Right renal pelvis (tissue), 4 donors: ENCODE data around the gene GALNT9. TPM values are rescaled to one million over a fixed set of nuclear protein-coding genes. Genes with fewer than 3 reads are reported as not detected.
"Not testable (repeated sequence)": the region's sequence is repeated elsewhere in the genome, so short reads cannot be mapped to it uniquely, and the experiment has no call there.

Source experiments
- DNase-seq, 4 donors: peaks; one replicate each; pipeline ENCODE4 v3.0.0-alpha.2; 2013; ENCODE audit warnings: low read depth in 4 of 4, low spot score in 3 of 4, missing footprints in 1 of 4
- polyA plus RNA-seq, 4 donors: library from polyadenylated mRNA; unstranded; fragments of 120-200 nt; gene quantifications; one replicate each; pipeline ENCODE4 v1.2.1, GENCODE V29; 2013; ENCODE audit not compliant: insufficient read length in 4 of 4

The GALNT9 gene
- polyA plus RNA-seq, 4 donors: 7.7 to 8.8 (median 8.4) TPM

DNA sequence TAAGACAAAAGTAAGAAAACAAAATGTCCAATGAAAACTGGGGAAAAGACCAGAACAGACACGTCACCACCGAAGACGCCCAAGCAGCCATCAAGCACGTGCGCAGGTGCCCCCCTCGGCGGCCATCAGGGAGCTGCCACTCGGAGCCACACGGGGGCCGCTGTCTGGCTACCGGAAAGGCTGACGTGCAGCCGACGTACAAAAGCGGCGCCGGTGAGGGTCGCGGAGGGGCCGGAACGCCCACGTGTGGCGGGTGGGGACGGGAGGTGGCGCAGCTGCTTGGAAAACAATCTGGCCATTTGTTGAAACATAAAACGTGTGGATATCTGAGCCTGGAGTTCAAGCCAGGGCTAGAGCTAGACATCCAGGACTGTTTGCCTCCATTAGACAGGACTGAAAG is 60.7 kb downstream of the GALNT9 start:
- DNase-seq: no peak

DNA sequence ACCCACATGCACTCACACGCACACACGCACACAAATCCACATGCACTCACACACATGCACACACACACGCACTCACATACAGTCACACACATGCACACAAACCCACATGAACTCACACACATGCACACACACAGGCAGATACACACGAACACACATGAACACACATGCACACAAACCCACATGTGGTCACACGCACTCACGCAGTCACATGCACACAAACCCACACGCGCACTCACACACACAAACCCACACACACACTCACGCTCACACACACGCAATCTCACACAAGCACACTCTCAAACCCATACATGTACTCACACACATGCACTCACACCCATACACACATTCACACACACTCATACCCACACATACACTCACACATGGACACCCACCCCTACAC is 61.5 kb downstream of the GALNT9 start:
- DNase-seq: no peak

DNA sequence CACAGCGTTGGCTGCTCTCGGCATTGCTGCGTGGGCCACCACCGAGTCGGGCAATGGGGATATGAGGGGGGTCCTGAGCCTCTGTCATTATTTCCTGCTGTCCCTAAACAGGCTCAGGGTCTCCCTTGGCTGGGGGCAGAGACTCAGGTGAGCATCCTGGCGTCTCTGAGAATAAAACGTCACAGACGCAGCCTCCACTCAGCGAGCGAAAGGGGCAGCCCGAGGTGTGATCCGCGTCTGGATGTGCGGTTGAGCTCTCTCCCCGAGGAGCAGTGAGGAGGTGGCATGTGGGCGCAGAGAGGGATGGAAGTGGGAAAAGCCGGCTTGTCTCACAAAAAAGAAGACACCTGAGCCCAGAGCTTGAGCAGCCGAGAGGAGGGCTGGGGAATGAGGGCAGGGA is 62.6 kb downstream of the GALNT9 start:
- DNase-seq: no peak

DNA sequence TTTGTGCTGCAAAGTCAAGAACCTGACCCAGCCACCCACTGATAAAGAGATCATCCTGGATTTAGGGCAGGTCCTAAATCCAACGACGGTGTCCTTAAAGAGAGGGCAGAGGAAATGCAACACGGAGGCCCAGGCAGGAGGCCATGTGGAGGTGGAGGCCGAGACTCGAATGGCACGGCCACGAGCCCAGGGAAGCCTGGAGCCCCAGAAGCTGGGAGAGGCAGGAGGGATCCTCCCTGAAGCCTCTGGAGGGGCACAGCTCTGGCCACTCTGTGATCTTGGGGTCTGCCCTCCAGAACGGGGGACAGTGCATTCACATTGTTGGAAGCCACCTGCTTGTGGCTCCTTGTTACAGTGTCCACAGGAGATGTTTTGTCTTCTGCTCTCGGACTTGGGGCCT is 63.0 kb downstream of the GALNT9 start:
- DNase-seq: no peak

DNA sequence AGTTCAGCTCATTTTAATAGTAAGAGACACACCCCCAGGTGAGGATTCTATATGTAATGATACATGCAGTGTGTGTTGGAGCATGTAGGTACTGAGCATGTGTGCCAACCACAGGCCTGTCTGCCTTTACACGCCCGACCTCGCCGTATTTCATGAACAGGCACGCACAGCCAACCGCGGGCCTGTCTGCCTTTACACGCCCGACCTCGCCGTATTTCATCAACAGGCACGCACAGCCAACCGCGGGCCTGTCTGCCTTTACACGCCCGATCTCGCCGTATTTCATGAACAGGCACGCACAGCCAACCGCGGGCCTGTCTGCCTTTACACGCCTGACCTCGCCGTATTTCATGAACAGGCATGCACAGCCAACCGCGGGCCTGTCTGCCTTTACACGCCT is 63.6 kb downstream of the GALNT9 start:
- not testable (repeated sequence) for DNase-seq

DNA sequence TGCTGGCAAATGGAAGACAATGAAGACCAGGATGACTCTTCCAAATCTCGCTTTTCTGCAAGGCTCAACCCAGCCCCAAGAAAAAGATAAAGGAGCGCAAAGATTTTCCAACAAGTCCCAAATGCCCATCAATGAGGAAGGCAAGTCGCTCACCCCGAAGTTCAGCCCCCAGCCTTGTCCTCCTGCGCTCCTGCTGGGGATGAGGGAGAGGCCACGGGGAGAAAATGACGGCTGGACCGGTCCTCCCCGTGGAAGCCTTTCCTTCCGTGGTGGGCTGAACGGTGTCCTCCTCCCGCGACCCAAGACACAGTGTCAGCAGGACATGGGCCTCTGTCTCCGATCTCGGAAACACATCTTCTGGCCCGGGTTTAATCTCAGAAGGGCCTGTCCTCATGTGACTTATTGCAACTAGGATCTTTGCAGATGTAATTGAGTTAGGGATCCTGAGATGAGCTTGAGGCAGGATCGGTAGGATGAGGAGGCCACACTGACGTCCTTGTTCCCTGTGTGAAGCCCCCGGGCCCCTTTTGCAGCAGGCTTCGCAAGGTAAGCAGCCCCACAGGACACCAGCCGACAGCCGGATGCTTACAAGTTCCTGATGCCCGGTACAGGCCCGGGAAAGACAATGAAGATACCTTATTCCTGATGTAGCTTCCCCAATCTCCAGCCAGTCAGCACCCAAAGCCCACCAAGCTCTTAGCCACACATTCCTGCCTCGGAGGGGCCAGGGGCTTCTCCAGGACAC is 64.2 kb downstream of the GALNT9 start:
- DNase-seq: no peak

DNA sequence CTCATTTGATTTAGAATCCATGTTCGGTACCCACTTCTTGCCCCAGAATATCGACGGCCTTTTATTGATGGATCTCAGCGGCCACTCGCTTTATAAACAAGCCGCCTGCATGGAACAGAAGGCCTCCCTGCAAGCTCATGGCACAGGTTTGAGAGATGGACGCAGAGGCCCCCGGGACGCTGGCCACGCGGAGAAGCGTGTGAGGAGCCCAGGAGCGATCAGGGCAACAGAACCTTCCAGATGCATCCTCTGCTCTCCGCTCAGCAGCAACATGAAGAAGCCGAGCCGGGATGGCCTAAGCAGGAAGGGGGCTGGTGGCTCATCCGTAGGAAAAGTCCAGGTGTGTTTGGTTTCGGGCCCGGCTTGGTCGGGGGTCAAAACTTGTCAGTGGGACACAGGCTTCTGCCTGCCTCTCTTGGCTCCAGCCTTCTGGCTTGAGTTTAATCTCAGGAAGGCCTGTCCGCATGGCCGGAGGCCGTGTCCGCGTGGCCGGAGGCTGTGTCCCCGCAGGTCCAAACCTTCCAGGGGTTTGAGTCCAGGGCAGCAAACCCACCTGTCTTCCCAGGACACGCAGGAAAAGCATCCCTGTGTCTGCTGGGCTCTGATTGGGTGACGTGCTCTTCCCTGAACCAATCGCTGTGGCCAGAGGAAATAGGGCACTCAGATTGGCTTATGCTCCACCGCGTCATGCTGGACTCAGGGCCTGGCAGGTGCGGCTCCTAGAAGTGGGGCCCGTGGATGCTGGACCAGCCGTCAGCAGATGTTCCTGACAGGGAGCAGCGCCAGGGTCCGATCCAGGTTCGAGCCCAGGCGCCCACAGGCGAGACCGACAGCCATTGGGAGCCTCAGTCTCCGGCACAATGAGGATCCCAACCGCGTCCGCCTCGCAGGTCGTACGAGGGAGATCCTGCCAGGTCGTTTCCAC is 65.0 kb downstream of the GALNT9 start:
- DNase-seq: no peak

DNA sequence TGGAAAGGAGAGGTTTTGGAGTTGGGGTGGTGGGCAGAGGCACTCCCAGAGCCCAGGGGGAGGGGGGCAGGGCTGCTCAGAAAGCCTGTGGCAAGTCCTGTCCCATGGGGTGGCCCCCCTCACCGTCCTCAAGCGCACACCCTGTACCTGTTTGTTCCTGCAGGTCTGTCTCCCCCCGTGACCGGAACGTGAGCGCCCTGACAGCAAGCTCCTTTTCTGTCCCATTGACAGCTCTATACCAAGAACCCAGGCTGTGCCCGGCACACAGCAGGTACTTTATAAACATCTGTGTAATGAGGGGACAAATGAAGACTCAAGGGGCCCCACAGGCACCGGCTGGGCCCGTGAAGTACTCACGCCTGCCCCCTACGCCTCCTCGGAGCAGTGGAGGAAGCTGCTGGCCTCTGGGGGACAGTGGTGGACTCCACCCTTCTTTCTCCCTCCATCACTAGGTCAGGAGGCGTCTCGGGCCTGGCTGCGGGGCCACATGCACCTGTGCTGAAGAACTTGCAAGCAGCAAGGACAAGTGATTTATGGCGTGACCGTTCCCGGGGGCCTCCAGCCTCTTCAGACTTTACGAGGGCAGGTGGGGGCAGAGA is 65.8 kb downstream of the GALNT9 start:
- DNase-seq: no peak

DNA sequence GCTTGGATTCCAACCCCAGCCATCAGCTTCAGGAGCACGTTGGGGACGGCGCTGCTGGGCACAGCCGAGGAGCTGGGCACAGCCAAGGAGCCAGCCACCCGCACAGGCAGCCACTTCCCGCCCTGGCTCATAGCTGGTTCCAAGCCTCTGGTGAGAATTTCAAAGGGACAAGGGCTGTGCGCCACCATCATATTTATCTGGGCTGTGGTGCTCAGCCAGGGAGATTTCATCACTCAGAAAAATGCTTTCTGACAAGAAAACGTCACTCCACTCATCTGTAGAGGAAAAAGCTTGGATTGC is 66.4 kb downstream of the GALNT9 start:
- DNase-seq: no peak

DNA sequence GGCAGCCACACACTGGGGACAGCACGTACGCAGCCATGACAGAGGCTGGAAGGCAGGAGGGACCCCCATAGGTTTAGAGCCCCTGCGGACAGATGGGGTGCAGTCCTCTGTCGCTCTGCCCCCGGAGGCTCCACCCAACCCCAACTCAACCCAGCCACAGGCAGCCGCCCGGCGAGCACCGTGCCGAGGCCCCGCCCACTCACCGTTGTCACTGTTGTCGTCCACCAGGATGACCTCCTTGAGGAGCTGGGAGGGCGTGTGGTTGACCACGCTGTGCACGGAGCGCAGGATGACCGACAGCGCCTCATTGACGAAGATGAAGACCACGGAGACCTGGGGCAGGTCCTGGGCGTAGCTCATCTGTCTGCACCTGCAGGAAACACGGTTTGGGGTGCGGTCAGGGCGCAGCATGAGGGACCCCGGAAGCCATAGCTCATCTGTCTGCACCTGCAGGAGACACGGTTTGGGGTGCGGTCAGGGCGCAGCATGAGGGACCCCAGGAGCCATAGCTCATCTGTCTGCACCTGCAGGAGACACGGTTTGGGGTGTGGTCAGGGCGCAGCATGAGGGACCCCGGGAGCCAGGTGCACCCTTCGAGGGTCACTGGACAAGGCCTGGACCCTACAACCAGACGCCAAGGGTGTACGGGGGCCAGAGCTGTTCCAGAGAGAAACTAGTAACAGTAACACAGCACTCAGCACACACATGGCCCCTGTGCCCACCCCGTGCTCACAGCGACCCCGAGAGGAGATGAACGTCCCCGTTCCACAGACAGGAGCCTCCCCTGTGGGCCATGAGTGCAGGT is 66.9 kb downstream of the GALNT9 start:
- no peak for DNase-seq

DNA sequence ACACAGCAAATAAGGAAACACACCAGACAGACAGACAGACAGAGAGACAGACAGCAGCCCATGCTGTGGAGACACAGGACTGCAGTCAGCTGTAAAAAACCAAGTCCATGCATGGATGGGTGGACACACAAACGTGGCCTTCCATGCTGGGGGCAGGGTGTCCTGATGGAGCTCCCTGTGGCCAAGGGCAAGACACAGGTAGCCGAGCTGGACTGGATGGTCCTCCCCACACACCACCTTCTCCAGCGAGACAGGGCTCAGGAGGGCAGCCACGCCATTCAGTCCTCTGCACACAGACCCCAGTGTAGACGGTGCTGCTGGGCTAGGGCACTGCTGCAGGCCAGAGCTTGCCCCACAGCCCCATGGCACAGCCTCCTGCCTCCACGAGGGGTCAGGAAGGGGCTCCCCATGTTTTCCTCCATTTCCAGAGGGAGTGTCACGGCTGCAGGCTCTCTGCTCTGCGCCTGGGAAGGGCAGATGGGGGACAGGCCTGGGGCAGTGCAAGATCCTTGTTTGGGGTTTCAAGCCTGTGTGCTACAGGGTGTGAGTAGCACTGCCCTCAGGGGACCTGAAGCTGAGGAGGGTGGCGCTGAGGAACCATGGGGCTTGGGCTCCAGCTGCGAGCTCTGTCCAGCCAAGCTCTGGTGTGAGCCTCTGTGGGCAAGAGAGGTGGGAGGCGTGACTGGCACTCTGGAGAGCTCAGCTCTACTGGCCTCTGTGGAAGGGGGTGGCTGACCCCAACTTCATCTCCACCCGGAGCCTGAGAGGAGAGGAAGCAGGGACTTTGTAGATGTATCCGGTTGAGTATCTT is 67.9 kb downstream of the GALNT9 start:
- no peak for DNase-seq

DNA sequence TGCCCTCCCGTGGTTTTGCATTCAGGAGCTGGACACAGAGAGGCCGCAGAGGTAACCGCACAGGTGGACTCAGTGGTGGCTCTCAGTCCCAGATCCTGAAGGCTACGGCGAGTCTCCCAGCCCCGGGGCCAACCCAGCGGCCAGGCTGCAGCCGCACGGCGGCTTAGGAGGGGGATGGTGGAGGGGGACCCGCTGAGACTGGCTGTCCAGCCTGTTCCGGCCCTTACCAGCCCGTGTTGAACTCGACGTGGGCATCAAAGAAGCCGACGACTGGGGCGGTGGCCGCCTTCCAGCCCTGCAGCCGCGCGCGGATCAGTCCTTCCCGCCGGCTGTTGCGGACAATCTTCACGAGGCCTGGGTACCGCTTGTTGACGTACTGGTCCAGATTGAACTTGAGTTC is 68.7 kb downstream of the GALNT9 start:
- no peak for DNase-seq

DNA sequence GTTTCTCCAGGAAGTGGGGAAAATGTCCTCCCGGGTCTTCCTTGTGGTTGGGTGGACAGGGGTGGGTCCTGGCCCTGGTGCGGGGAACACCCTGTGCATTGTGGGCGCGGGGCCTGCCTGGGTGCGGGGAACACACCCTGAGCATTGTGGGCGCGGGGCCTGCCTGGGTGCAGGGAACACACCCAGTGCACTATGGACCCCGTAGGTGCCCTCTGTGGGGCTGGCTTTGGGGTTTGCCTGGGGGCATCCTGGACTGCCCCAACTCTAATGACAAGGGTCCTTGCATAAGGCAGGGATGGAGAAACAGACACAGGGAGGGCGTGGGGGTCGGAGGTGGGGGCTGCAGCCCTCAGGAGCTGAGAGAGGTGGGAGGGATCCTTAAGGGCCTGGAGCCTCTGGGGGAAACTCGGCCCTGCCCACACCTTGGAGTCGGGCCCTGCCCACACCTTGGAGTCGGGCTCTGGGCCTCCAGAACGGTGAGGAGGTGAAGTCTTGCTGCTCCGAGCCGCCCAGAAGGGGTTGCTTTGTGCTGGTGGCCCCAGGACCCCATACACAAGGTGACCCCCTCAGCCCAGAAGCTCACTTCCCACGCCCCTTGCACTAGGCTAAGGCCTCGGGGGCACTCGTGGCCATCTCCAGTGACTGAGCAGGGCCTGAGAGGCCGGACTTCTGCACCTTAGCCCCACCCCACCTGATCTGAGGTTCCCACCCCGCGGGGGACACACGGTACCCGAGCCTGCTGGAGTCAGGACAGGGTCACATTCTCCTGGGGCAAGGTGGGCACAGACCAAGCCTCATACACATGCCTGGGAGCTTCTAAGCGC is 69.3 kb downstream of the GALNT9 start:
- DNase-seq: no peak

DNA sequence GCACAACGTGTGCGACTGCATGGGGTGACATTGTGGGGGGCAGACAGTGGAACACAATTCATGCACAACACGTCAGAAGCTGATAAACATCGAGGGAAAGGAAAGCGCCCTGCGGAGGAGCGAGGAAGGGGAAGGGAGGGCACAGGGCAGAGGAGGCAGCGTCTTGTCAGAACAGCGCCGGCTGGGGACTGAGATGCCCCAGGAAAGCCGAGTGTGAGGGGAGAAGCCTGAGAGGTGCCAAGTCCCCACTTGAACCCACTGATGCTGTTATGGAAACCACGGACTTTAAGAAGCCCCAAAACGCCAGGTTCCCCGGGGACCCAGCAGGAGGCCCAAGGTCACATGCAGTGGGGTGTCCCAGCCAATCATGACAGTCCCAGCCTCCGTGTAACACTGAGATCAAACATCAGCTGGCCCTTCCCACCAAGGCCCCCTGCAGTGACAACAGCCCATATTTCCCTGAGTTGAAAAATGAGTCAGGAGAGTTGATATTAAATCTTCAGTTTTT is 70.0 kb downstream of the GALNT9 start:
- DNase-seq: no peak

DNA sequence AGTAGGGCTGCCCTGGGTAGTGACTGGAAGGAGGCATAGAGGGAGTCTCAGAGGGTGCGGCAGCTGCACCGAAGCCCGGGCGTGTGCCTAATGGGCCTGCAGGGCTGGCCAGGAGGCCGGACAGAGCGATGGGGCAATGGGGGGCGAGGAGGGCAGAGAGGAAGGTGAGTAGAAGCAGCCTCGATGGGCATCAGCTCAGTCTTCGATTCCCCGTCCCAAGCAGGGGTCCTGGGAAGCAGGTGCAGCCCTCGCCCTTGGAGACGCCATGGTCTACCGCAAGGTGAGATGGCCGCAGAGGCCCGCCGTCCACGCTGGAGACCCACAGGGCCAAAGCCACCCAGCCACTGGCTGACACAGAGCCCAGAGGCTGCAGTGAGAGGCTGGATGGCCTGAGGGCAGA is 70.8 kb downstream of the GALNT9 start:
- no peak for DNase-seq

DNA sequence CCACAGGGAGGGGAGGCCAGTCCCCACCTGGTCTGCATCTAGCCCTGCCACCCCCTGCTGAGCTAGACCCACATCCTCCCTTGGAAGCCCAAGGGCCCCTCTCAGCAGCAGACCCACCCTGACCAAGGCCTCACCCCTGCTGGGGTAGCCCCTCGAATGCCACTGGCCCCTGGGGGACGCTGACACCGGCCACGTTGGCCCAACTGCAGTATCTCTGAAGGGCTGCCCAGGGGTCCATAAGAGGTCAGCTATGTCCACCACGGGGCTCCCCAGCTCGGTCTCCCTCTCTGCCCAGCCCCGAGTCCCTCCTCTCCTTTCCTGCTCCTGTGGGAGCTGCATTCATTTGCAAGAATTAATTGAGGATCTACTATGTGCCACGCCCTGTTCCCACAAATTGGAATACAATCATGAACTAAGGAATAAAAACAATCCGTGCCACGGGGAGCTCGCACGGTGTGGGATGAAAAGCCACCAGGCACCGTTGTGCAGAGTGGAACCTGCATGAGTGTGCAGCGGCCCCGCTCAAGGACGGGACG is 71.4 kb downstream of the GALNT9 start:
- DNase-seq: no peak

DNA sequence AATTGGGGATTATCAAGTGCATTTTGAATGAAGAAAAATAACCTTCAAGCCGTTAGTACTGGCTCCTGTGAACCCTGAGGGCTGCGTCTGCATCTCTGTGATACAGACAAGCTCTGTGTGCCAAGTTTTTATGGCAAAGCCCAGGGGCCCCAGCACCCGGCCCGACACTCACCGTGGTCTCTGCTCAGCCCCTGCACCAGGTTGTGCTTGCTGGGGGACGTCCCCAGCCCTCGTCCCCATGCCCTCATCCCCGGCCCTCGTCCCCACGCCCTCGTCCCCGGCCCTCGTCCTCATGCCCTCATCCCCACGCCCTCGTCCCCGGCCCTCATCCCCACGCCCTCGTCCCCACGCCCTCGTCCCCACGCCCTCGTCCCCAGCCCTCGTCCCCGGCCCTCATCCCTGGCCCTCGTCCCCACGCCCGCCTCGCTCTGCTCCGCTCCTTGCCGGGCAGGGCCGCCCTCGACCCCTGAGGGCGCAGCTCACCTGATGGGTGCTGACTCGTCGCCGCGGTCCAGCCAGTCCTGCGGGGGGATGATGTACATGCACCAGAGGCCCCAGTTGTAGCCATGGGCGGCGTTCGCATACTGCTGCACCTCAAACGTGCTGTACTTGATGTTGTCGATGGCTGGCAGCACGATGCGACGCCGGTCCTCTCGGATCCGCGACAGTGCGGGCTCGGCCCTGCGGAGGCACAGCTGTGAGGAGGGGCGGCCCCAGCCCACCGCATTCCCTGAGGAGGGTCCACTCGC is 72.0 kb downstream of the GALNT9 start:
- no peak for DNase-seq

DNA sequence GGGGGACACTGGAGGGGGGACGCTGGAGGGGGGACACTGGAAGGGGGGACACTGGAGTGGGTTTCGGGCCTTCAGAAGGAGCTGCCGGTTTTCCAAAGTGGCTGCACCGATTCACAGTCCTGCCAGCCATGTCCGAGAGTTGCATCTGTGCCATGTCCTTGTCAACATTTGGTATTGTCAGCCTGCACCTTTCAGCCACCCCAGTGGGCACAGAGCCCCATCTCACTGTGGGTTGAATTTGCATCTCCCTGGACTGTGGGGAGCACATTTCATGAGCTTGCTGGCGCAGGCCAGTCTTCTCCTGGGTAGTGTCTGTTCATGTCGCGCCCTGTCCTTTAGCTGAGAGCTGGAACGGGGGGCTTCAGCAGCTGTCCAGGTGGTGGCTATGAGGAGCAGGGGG is 72.7 kb downstream of the GALNT9 start:
- no peak for DNase-seq
